Measurements from ENCODE around the gene OR4N2. TPM values are rescaled to one million over a fixed set of nuclear protein-coding genes. Genes with fewer than 3 reads are reported as not detected.

The OR4N2 gene
- total RNA-seq, 1 donor from 2014 or later, result not detected

- H3K27ac Mint-ChIP-seq, result no peak within 1 kb of the TSS
- no peaks in the 10 kb centered on the region for H3K27me3 Mint-ChIP-seq (ENCODE audit: low read depth)
- intact Hi-C loops (cut with micrococcal nuclease), result no loop called here
- no peaks in the 10 kb centered on the region for H3K9me3 Mint-ChIP-seq
- no peak within 1 kb of the TSS for H3K4me3 Mint-ChIP-seq (ENCODE audit: low read depth)
- no peaks in the 10 kb centered on the region for H3K36me3 Mint-ChIP-seq (ENCODE audit: low read depth)
- no peak for DNase-seq (ENCODE audit: low spot score)
- no peaks in the 10 kb centered on the region for H3K4me1 Mint-ChIP-seq (ENCODE audit: low read depth)
Measured at GRCh38 chr14:19874842-19875241, 71.3 kb downstream of the OR4N2 start, which contains the start of gene OR4K2. OR4K2 (plus strand) TSS chr14:19875142; CDS start chr14:19876268, 1,126 bp downstream.

GRCh38 chr14:19878029-19878642 is 74.6 kb downstream of the OR4N2 start:
- no peak for DNase-seq (ENCODE audit: low spot score)
- no peaks in the 10 kb centered on the region for H3K36me3 Mint-ChIP-seq (ENCODE audit: low read depth)
- no peaks in the 10 kb centered on the region for H3K4me1 Mint-ChIP-seq (ENCODE audit: low read depth)
- no peak overlapping the region for H3K27ac Mint-ChIP-seq
- no peak overlapping the region for H3K4me3 Mint-ChIP-seq (ENCODE audit: low read depth)
- H3K27me3 Mint-ChIP-seq (ENCODE audit: low read depth), result no peaks in the 10 kb centered on the region
- no peaks in the 10 kb centered on the region for H3K9me3 Mint-ChIP-seq
- intact Hi-C loops (cut with micrococcal nuclease), result no loop called here

Other genes with a start within 250 kb of the OR4N2 start
- not detected in 2 replicates for gene OR11H2, start 89.9 kb upstream of the OR4N2 start, total RNA-seq
- gene OR4Q3, start 60.2 kb upstream of the OR4N2 start, total RNA-seq, result not detected in 2 replicates
- not detected in 2 replicates for gene OR4M1, start 30.3 kb upstream of the OR4N2 start, total RNA-seq
- not detected in 2 replicates for gene OR4K2, start 71.4 kb downstream of the OR4N2 start, total RNA-seq
- not detected in 2 replicates for gene OR4K5, start 116.8 kb downstream of the OR4N2 start, total RNA-seq
- not detected in 2 replicates for gene OR4K1, start 127.1 kb downstream of the OR4N2 start, total RNA-seq
- not detected in 2 replicates for gene OR4K15, start 171.8 kb downstream of the OR4N2 start, total RNA-seq
- not detected in 2 replicates for gene OR4Q2, start 198.4 kb downstream of the OR4N2 start, total RNA-seq
- not detected in 2 replicates for gene OR4K14, start 215.5 kb downstream of the OR4N2 start, total RNA-seq
- not detected in 2 replicates for gene OR4K13, start 232.3 kb downstream of the OR4N2 start, total RNA-seq